ENCODE measurements around the gene UBR3.

- TF ChIP-seq EP300 (IDR thresholded peaks at IDR 0.05), result no peak
- TF ChIP-seq CTCF (IDR thresholded peaks at IDR 0.05), result no peak
- TF ChIP-seq POLR2AphosphoS5 (IDR thresholded peaks at IDR 0.05), result no peak
- TF ChIP-seq POLR2A (IDR thresholded peaks at IDR 0.05), result no peak
Measured at GRCh38 chr2:170047331-170048065, 220.2 kb downstream of the UBR3 start.
